H1 (cell line): ENCODE results near the gene CLTCL1. TPM values are rescaled to one million over a fixed set of nuclear protein-coding genes. Genes with fewer than 3 reads are reported as not detected.
"Not testable (repeated sequence)": the region's sequence is repeated elsewhere in the genome, so short reads cannot be mapped to it uniquely, and the experiment has no call there.

ENCODE experiments used
- CTCF ChIA-PET: fragments of 300-600 bp; sonication (Branson Sonifier 250); formaldehyde crosslinking; loops from one replicate; lab custom pipeline; 2021; ENCODE audit not compliant: partially characterized antibody; lab: Charles Lee
- POLR2A ChIA-PET: fragments of 300-600 bp; sonication (Branson Sonifier 250); formaldehyde crosslinking; loops from one replicate; lab custom pipeline; 2021; ENCODE audit warnings: inconsistent platforms; ENCODE audit not compliant: partially characterized antibody; lab: Charles Lee
- DNase-seq, 2 experiments: peaks; one replicate each; pipeline versions ENCODE4 v3.0.0 to v3.0.0-alpha.2; 2010 to 2022; ENCODE audit warnings: low spot score in 2 of 2, low read depth in 1 of 2, mixed read lengths in 1 of 2
- FAIRE-seq: peaks from 2 replicates; lab custom pipeline; 2011; peaks lifted over from hg19 to GRCh38; lab: Jason Lieb, UNC
- H2AFZ ChIP-seq: 2 replicates; pipeline ENCODE4 v1.8.1; 2012; ENCODE audit warnings: low read length, inconsistent platforms
- H2AK5ac ChIP-seq: 2 replicates; pipeline ENCODE4 v1.6.1; 2013; ENCODE audit warnings: low read depth, low read length
- H2BK120ac ChIP-seq: replicated peaks from 2 replicates; pipeline ENCODE3; 2013; ENCODE audit warnings: low read depth, low read length, inconsistent platforms
- H2BK12ac ChIP-seq: 2 replicates; pipeline ENCODE4 v1.6.1; 2013; ENCODE audit warnings: low read depth, low read length
- H2BK15ac ChIP-seq: 2 replicates; pipeline ENCODE4 v1.6.1; 2013; ENCODE audit warnings: low read length
- H2BK20ac ChIP-seq: 2 replicates; pipeline ENCODE4 v1.6.1; 2013; ENCODE audit warnings: low read length
- H2BK5ac ChIP-seq: 2 replicates; pipeline ENCODE4 v1.6.1; 2013; ENCODE audit warnings: low read depth, low read length
- H3K14ac ChIP-seq: 2 replicates; pipeline ENCODE4 v1.6.1; 2013; ENCODE audit warnings: inconsistent platforms; ENCODE audit not compliant: insufficient read length
- H3K18ac ChIP-seq: 2 replicates; pipeline ENCODE4 v1.6.1; 2013; ENCODE audit warnings: low read length; ENCODE audit errors: extremely low read depth
- H3K23ac ChIP-seq: 2 replicates; pipeline ENCODE4 v1.6.1; 2013; ENCODE audit warnings: inconsistent platforms; ENCODE audit not compliant: insufficient read length
- H3K23me2 ChIP-seq: 2 replicates; pipeline ENCODE4 v1.6.1; 2013; ENCODE audit warnings: low read depth, low read length
- H3K27ac ChIP-seq: 2 replicates; pipeline ENCODE4 v1.6.1; 2011; ENCODE audit warnings: low read depth, low read length, inconsistent platforms
- H3K27me3 ChIP-seq, 4 experiments: replicated peaks in 1 of 4; 1 replicate in 1 of 4; 2 replicates in 3 of 4; pipeline versions ENCODE4 v1.6.1 to v1.8.1; 2011 to 2013; ENCODE audit warnings: low read length in 3 of 4, mild to moderate bottlenecking in 3 of 4, inconsistent platforms in 2 of 4, mixed read lengths in 2 of 4, moderate library complexity in 1 of 4; ENCODE audit not compliant: control insufficient read depth in 3 of 4, insufficient read depth in 3 of 4; ENCODE audit errors: extremely low read depth in 1 of 4
- H3K36me3 ChIP-seq, 4 experiments: 2 replicates each; pipeline versions ENCODE4 v1.6.1 to v1.8.1; 2011 to 2013; ENCODE audit warnings: mild to moderate bottlenecking in 4 of 4, low read length in 3 of 4, moderate library complexity in 2 of 4, control low read depth in 1 of 4, inconsistent platforms in 1 of 4; ENCODE audit not compliant: insufficient read depth in 4 of 4, control insufficient read depth in 2 of 4
- H3K4ac ChIP-seq: replicated peaks from 2 replicates; pipeline ENCODE3; 2013; ENCODE audit warnings: low read length, low read depth, mixed read lengths, inconsistent platforms; ENCODE audit not compliant: insufficient read length
- H3K4me1 ChIP-seq, 4 experiments: replicated peaks in 1 of 4; 1 replicate in 1 of 4; 2 replicates in 3 of 4; pipeline versions ENCODE4 v1.6.1 to v1.8.1; 2011 to 2013; ENCODE audit warnings: low read length in 3 of 4, inconsistent platforms in 2 of 4, mixed read lengths in 1 of 4; ENCODE audit not compliant: insufficient read depth in 4 of 4, control insufficient read depth in 3 of 4
- H3K4me2 ChIP-seq, 2 experiments: 2 replicates each; pipeline versions ENCODE4 v1.6.1 to v1.8.1; 2011 to 2013; ENCODE audit warnings: low read depth in 2 of 2, low read length in 2 of 2, control low read depth in 1 of 2, inconsistent platforms in 1 of 2, mild to moderate bottlenecking in 1 of 2; ENCODE audit not compliant: insufficient read depth in 1 of 2
- H3K4me3 ChIP-seq, 4 experiments: fragments of 200-600, 300-600 bp in 1 of 4; sonication (generic), shearing (Covaris generic), sonication (Bioruptor Twin) in 1 of 4; 2 replicates each; pipeline versions ENCODE4 v1.5.1 to v1.8.1; 2011 to 2016; ENCODE audit warnings: low read length in 4 of 4, low read depth in 3 of 4, control low read depth in 2 of 4, inconsistent platforms in 2 of 4, mild to moderate bottlenecking in 2 of 4, mixed read lengths in 1 of 4, moderate library complexity in 1 of 4; ENCODE audit not compliant: insufficient read depth in 2 of 4; ENCODE audit errors: extremely low read depth in 1 of 4
- H3K56ac ChIP-seq: replicated peaks from 2 replicates; pipeline ENCODE3; 2013; ENCODE audit warnings: low read depth, mild to moderate bottlenecking, mixed read lengths, low read length, inconsistent platforms; ENCODE audit not compliant: insufficient read length
- H3K79me1 ChIP-seq: 2 replicates; pipeline ENCODE4 v1.6.1; 2013; ENCODE audit warnings: low read depth, low read length, control low read depth
- H3K79me2 ChIP-seq, 2 experiments: 2 replicates each; pipeline versions ENCODE4 v1.6.1 to v1.8.1; 2012 to 2013; ENCODE audit warnings: low read length in 2 of 2, mild to moderate bottlenecking in 2 of 2, inconsistent platforms in 1 of 2; ENCODE audit not compliant: insufficient read depth in 2 of 2, control insufficient read depth in 1 of 2
- H3K9ac ChIP-seq, 4 experiments: replicated peaks in 1 of 4; 1 replicate in 1 of 4; 2 replicates in 3 of 4; pipeline versions ENCODE4 v1.6.1 to v1.8.1; 2011 to 2013; ENCODE audit warnings: low read depth in 3 of 4, low read length in 3 of 4, control low read depth in 2 of 4, mild to moderate bottlenecking in 2 of 4, moderate library complexity in 2 of 4, inconsistent platforms in 1 of 4; ENCODE audit errors: extremely low read depth in 1 of 4
- H3K9me3 ChIP-seq, 2 experiments: 2 replicates each; pipeline versions ENCODE4 v1.6.1 to v1.8.1; 2012 to 2013; ENCODE audit warnings: mild to moderate bottlenecking in 2 of 2, moderate library complexity in 2 of 2, control low read depth in 1 of 2, inconsistent platforms in 1 of 2, low read depth in 1 of 2, low read length in 1 of 2, mixed read lengths in 1 of 2; ENCODE audit not compliant: insufficient read depth in 2 of 2
- H4K20me1 ChIP-seq, 2 experiments: replicated peaks in 1 of 2; 2 replicates each; pipeline versions ENCODE3 to v1.8.1; 2011 to 2013; ENCODE audit warnings: inconsistent platforms in 2 of 2, low read length in 2 of 2, mild to moderate bottlenecking in 1 of 2; ENCODE audit not compliant: insufficient read depth in 2 of 2, control insufficient read depth in 1 of 2
- H4K5ac ChIP-seq: 2 replicates; pipeline ENCODE4 v1.6.1; 2013; ENCODE audit warnings: low read length, low read depth, mixed read lengths, inconsistent platforms; ENCODE audit not compliant: insufficient read length
- H4K8ac ChIP-seq: 2 replicates; pipeline ENCODE4 v1.8.0; 2013; ENCODE audit warnings: mild to moderate bottlenecking, moderate library complexity, low read length, inconsistent platforms; ENCODE audit not compliant: insufficient read depth; ENCODE audit errors: extremely low read depth
- H4K91ac ChIP-seq: replicated peaks from 2 replicates; pipeline ENCODE3; 2013; ENCODE audit warnings: low read length, mixed read lengths, inconsistent platforms; ENCODE audit not compliant: insufficient read length
- BRCA1 ChIP-seq: IDR thresholded peaks from 2 replicates; pipeline ENCODE4 v1.6.1; 2012; ENCODE audit warnings: low read depth, low read length, improper control_type of control experiment
- HDAC6 ChIP-seq: IDR thresholded peaks from one replicate; pipeline ENCODE4 v1.7.1; 2012; ENCODE audit warnings: low read depth, mild to moderate bottlenecking, inconsistent platforms, low read length, moderate library complexity
- WGBS, 2 experiments: shearing (Covaris generic) in 1 of 2; methylation state at CpG; one replicate each; pipeline versions ENCODE4 v1.1.6 to v1.1.7; 2013 to 2015; ENCODE audit warnings: low lambda C conversion rate in 2 of 2, mixed read lengths in 2 of 2, inconsistent platforms in 1 of 2, low coverage in 1 of 2, missing lambda C conversion rate in 1 of 2; ENCODE audit not compliant: insufficient replicate concordance in 2 of 2, insufficient coverage in 1 of 2, insufficient read length in 1 of 2; ENCODE audit errors: extremely low coverage in 1 of 2, missing lambda C conversion rate in 1 of 2; 5-methylcytosine and 5-hydroxymethylcytosine counted together
- polyA plus RNA-seq, 7 experiments: library from polyadenylated mRNA; depleted of rRNA in 3 of 7; stranded (reverse) in 5 of 7; unstranded in 2 of 7; fragments of >200 nt in 5 of 7; fragments of 200-250 nt in 2 of 7; gene quantifications; 1 replicate in 5 of 7; 2 replicates in 1 of 7; 4 replicates in 1 of 7; pipeline versions ENCODE4 v1.2.1 to v1.2.3, GENCODE V29; 2011 to 2013; ENCODE audit warnings: missing spikeins in 2 of 7, mixed read lengths in 2 of 7
- total RNA-seq: library from RNA; stranded (reverse); fragmentation: NEBNext Ultra II Directional; extraction: Animal tissue kit (Norgen Biotek cat#: 25700); gene quantifications from 2 replicates; pipeline ENCODE4 v1.2.1, GENCODE V29; 2021

CLTCL1 gene
- total and polyA plus RNA-seq, 2 of the 8 experiments (the other 6 are each of a cell fraction or from before 2014, with no cell fraction given) = 12.4 to 17.0 TPM

DNA sequence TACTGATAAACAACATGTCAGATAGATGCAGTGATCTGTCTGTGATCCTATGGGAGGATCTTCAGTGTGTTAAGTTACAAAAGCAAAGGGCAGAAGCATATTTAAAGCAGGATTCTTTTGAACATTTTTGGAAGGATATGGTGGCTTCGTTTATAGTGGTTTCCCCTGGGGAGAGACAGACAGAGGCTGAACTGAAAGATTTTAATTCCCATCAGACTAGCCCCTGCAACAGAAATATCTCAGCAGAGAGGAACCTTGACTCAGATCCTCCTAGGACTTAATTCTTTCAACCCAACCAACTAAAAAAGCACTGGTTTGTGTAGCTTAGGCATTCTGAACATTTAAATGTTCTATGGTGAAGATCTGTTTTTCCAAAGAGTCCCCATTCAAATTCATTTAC is 5.7 kb downstream of the CLTCL1 start (continued):
- TF ChIP-seq HDAC6 = no peak
- TF ChIP-seq BRCA1 = no peak

DNA sequence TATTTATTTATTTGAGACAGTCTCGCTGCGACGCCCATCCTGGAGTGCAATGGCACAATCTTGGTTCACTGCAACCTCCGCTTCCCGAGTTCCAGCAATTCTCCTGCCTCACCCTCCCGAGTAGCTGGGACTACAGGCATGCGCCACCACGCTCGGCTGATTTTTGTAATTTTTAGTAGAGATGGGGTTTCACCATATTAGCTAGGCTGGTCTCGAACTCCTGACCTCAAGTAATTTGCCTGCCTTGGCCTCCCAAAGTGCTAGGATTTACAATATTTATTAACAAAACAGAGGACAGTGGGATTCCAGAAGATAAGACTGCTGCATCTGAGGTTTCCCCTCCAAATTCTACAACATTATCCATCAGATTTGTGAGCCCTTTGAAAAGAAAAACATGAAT is 12.4 kb downstream of the CLTCL1 start:
- H3K79me1 ChIP-seq, H3K56ac ChIP-seq, DNase-seq, H4K5ac ChIP-seq, H3K4me1 ChIP-seq, H3K9me3 ChIP-seq, H3K4ac ChIP-seq, H2BK15ac ChIP-seq, H2BK120ac ChIP-seq, H3K4me3 ChIP-seq, H2BK12ac ChIP-seq, POLR2A ChIA-PET, H3K23me2 ChIP-seq, H4K8ac ChIP-seq, H3K18ac ChIP-seq, H3K23ac ChIP-seq, H3K4me2 ChIP-seq, H3K14ac ChIP-seq, H2BK20ac ChIP-seq, H3K36me3 ChIP-seq, H2BK5ac ChIP-seq, H3K27me3 ChIP-seq, H4K91ac ChIP-seq, FAIRE-seq, H2AFZ ChIP-seq, H2AK5ac ChIP-seq, H4K20me1 ChIP-seq, H3K27ac ChIP-seq, H3K9ac ChIP-seq: not testable (repeated sequence)
- WGBS, 2 experiments = 94% methylated on average over 10 of the region's 10 CpGs; no CpG with 5 or more reads in 1 of the 2 experiments
- CTCF ChIA-PET = interaction anchor here (1.0 kb wide), 1 partner anchor 22 kb away, joined by 4 read pairs; no protein-coding TSS in a partner anchor
- peaks cover 3 to 13% of the 10 kb centered on the region in 2 experiments; a peak in 3 of 4 replicates for H3K79me2 ChIP-seq
